B cell (primary cell): ENCODE measurements around the gene NDOR1. TPM values are rescaled to one million over a fixed set of nuclear protein-coding genes. Genes with fewer than 3 reads are reported as not detected.

ENCODE experiments used
- ATAC-seq: fragments of 200-7000 bp; cut with Tn5 transposase; one replicate; pipeline ENCODE4 v1.10.0; 2021; ENCODE audit warnings: low read depth, mild to moderate bottlenecking, moderate number of reproducible peaks, moderate library complexity
- CTCF ChIA-PET: fragments of 350-600 bp; sonication (Branson Sonifier 250); formaldehyde crosslinking; loops from one replicate; lab custom pipeline; 2021; ENCODE audit warnings: antibody characterized with exemption, inconsistent platforms; lab: Charles Lee
- POLR2A ChIA-PET: fragments of 350-600 bp; sonication (Branson Sonifier 250); formaldehyde crosslinking; loops from one replicate; lab custom pipeline; 2021; ENCODE audit warnings: antibody characterized with exemption; lab: Charles Lee
- DNase-seq: peaks from one replicate; pipeline ENCODE4 v3.0.0; 2013
- H2AFZ ChIP-seq: 2 replicates; pipeline ENCODE4 v1.6.1; 2012; ENCODE audit warnings: mild to moderate bottlenecking, low read depth, low read length; ENCODE audit not compliant: insufficient read depth, poor library complexity, severe bottlenecking
- H3K27ac ChIP-seq, 2 donors: 1 replicate in 1 of 2; 2 replicates in 1 of 2; pipeline ENCODE4 v1.5.1; 2012 to 2013; ENCODE audit warnings: low read length in 2 of 2, mild to moderate bottlenecking in 2 of 2, moderate library complexity in 1 of 2
- H3K27me3 ChIP-seq, 4 experiments: fragments of 200-600 bp in 1 of 4; sonication (generic) in 1 of 4; replicated peaks in 1 of 4; 1 replicate in 2 of 4; 2 replicates in 2 of 4; pipeline versions ENCODE4 v1.6.1 to v1.7.0; 2013 to 2016; ENCODE audit warnings: low read length in 3 of 4, mild to moderate bottlenecking in 2 of 4, mixed read lengths in 1 of 4, moderate library complexity in 1 of 4; ENCODE audit not compliant: insufficient read depth in 4 of 4, control insufficient read depth in 3 of 4; ENCODE audit errors: control extremely low read depth in 1 of 4
- H3K36me3 ChIP-seq, 2 experiments: replicated peaks in 1 of 2; 1 replicate in 1 of 2; 2 replicates in 1 of 2; pipeline versions ENCODE4 v1.6.1 to v1.7.1; 2013; ENCODE audit warnings: low read length in 1 of 2; ENCODE audit not compliant: insufficient read depth in 2 of 2, control insufficient read depth in 1 of 2; ENCODE audit errors: control extremely low read depth in 1 of 2, extremely low read depth in 1 of 2
- H3K4me1 ChIP-seq, 2 donors: fragments of 200-600 bp in 1 of 2; sonication (generic) in 1 of 2; 1 replicate in 1 of 2; 2 replicates in 1 of 2; pipeline versions ENCODE4 v1.5.1 to v1.6.1; 2013 to 2017; ENCODE audit warnings: low read length in 2 of 2; ENCODE audit not compliant: control insufficient read depth in 2 of 2, insufficient read depth in 2 of 2
- H3K4me2 ChIP-seq: replicated peaks from 2 replicates; pipeline ENCODE3; 2012; ENCODE audit warnings: mild to moderate bottlenecking, low read depth, low read length; ENCODE audit not compliant: poor library complexity, severe bottlenecking
- H3K4me3 ChIP-seq, 5 experiments: fragments of 200-600 bp in 1 of 5; sonication (generic) in 1 of 5; 1 replicate in 3 of 5; 2 replicates in 2 of 5; pipeline versions ENCODE4 v1.5.1 to v1.7.0; 2011 to 2016; ENCODE audit warnings: low read length in 4 of 5, mild to moderate bottlenecking in 4 of 5, low read depth in 2 of 5, control low read depth in 1 of 5, moderate library complexity in 1 of 5; ENCODE audit not compliant: insufficient read depth in 1 of 5; ENCODE audit errors: control extremely low read depth in 1 of 5, extremely low read depth in 1 of 5
- H3K79me2 ChIP-seq: fragments of 200-600 bp; sonication (generic); one replicate; pipeline ENCODE4 v1.6.0; 2016; ENCODE audit warnings: low read length; ENCODE audit not compliant: control insufficient read depth, insufficient read depth
- H3K9ac ChIP-seq: fragments of 200-600 bp; sonication (generic); 2 replicates; pipeline ENCODE4 v1.6.1; 2017; ENCODE audit warnings: mild to moderate bottlenecking, low read length, moderate library complexity
- H3K9me3 ChIP-seq, 3 donors: one replicate each; pipeline versions ENCODE4 v1.6.1 to v1.7.1; 2013; ENCODE audit warnings: low read length in 2 of 3; ENCODE audit not compliant: control insufficient read depth in 2 of 3, insufficient read depth in 1 of 3; ENCODE audit errors: control extremely low read depth in 1 of 3
- H4K20me1 ChIP-seq: 2 replicates; pipeline ENCODE4 v1.6.0; 2012; ENCODE audit warnings: mild to moderate bottlenecking, low read length; ENCODE audit not compliant: insufficient read depth, control insufficient read depth, poor library complexity, severe bottlenecking
- H3K27ac Mint-ChIP-seq: one replicate; pipeline ENCODE4 v1.8.0; 2021; ENCODE audit warnings: mixed read lengths
- H3K27me3 Mint-ChIP-seq: one replicate; pipeline ENCODE4 v1.8.0; 2021; ENCODE audit warnings: mixed read lengths
- H3K4me1 Mint-ChIP-seq: one replicate; pipeline ENCODE4 v1.8.0; 2021; ENCODE audit warnings: mixed read lengths
- H3K4me3 Mint-ChIP-seq: one replicate; pipeline ENCODE4 v1.8.0; 2021; ENCODE audit warnings: mixed read lengths
- H3K9me3 Mint-ChIP-seq: one replicate; pipeline ENCODE4 v1.8.0; 2022; ENCODE audit warnings: mixed read lengths; ENCODE audit not compliant: insufficient read depth
- CTCF ChIP-seq: fragments of 200-600 bp; IDR thresholded peaks from one replicate; pipeline ENCODE4 v1.8.0; 2022; ENCODE audit warnings: antibody characterized with exemption, mild to moderate bottlenecking
- EZH2 ChIP-seq: IDR thresholded peaks from 2 replicates; pipeline ENCODE4 v1.6.1; 2012; ENCODE audit warnings: borderline replicate concordance, low read depth, mild to moderate bottlenecking, moderate library complexity, low read length; ENCODE audit not compliant: insufficient read depth, poor library complexity, severe bottlenecking
- WGBS: methylation state at CpG from one replicate; pipeline ENCODE4 v1.1.5; 2013; ENCODE audit warnings: missing lambda C conversion rate; ENCODE audit not compliant: insufficient coverage; 5-methylcytosine and 5-hydroxymethylcytosine counted together
- intact Hi-C: fragments of 100-400 bp; cut with micrococcal nuclease; formaldehyde crosslinking; loops from one replicate; pipeline ENCODE4 v1.10.0; 2022
- polyA plus RNA-seq: library from polyadenylated mRNA; depleted of rRNA; stranded (reverse); fragments of >200 nt; gene quantifications from 2 replicates; pipeline ENCODE4 v1.2.3, GENCODE V29; 2012
- total RNA-seq, 2 donors: library from RNA; stranded (reverse); fragments of 120-200 nt in 1 of 2; gene quantifications; 1 replicate in 1 of 2; 2 replicates in 1 of 2; pipeline versions ENCODE4 v1.2.3 to v1.2.4, GENCODE V29; 2013 to 2022

The NDOR1 gene
- total and polyA plus RNA-seq, 2 donors (not counting 1 experiment from before 2014, with no cell fraction given): 36.4 to 40.9 TPM

DNA sequence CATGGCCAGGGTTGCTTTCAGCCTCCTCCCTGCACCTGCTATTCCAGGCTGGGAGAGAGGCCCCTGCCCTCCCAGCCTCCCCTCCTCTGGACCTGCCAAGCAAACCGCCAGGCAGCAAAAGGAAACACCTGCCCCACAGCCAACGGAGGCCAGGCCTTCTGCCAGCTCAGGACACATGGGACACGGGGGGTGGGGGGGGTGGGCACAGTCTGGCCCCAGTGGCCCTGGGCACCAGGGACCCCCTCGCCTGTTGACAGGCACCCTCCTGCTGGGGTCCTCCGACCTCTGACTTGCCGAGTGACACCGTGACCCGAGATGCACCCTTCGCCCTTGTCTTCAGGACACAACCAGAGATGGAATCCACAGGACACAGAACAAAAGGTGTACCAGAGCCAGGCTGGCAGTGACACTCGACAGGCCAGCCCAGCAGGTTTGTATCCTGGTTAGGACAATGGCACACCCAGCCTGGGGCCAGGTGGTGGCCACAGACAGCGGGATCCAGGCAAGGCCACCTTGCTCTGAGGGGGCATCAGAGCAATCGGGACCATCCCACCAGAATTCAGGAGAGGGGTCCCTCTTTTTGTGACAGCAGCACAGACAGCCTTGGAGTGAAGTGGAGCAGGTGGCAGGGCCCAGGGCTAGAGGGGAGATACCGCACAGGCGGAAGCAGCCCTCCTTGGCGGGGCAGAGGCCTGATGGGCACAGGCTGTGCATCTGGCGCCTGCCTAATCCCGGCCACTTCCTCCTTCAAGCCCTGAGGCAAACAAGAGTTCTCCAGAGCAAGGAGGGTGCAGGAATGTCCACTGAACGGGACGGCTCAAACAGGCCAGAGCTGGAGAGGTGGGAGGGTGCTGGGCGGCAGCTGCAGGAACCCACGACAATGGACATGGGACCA, 32.4 kb upstream of the NDOR1 start:
- H3K4me3 Mint-ChIP-seq: no peak overlapping the region
- H2AFZ ChIP-seq: no peak overlapping the region
- no peak overlapping the region for H3K27ac ChIP-seq
- DNase-seq (no peak), ATAC-seq (no peak)
- H3K4me3 ChIP-seq: no peak overlapping the region
- 19% methylated on average over 20 of the region's 21 CpGs for WGBS
- POLR2A ChIA-PET: interaction anchor here (0.7 kb wide), 1 partner anchor 146 kb away, joined by 4 read pairs; no protein-coding TSS in a partner anchor
- peaks cover 3% of the 10 kb centered on the region for H3K27me3 Mint-ChIP-seq
- H4K20me1 ChIP-seq: no peaks in the 10 kb centered on the region
- H3K4me1 ChIP-seq: peaks cover 11 to 30% of the 10 kb centered on the region in 2 donors
- intact Hi-C loops: no loop called here
- no peaks in the 10 kb centered on the region for H3K79me2 ChIP-seq
- H3K4me2 ChIP-seq: no peak overlapping the region
- peaks cover 0 to 43% (median 16%) of the 10 kb centered on the region in 4 experiments for H3K27me3 ChIP-seq
- peaks cover 0 to 5% of the 10 kb centered on the region in 2 experiments for H3K36me3 ChIP-seq
- no peak overlapping the region for H3K27ac Mint-ChIP-seq
- H3K9me3 Mint-ChIP-seq: no peaks in the 10 kb centered on the region
- H3K9me3 ChIP-seq: peaks cover 0 to 10% (median 0%) of the 10 kb centered on the region in 3 donors
- TF ChIP-seq CTCF (no peak), EZH2 (no peak)
- H3K4me1 Mint-ChIP-seq: peaks cover 9% of the 10 kb centered on the region
- no peak overlapping the region for H3K9ac ChIP-seq
- CTCF ChIA-PET: interaction anchor here (1.1 kb wide), 1 partner anchor 63 kb away, joined by 3 read pairs; no protein-coding TSS in a partner anchor
